NCI-H1694 (cell line): Measurements from ENCODE around the gene PPIB.

Source experiments
- DNase-seq: peaks from one replicate; lab custom pipeline; 2025; lab: John Stamatoyannopoulos, UW

Gene PPIB

DNA sequence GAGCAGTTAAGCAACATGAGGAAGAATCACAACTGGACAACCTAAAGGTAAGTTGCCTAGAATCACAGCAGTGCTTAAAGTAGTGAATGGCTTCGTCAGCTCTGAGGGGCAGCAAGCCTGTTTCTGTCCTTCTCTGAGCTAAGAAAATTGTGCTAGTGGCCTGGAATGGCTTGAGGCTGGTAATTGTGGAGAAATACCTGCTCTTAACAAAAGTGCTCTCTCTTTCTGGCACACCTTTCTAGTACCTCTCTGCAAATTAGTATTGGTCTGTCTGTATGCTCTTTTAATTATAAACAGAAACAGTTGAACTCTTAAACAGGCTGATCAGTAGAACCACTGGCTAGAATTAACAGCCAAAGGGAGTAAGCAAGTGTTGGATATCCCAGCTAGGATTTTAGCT lies 55.5 kb downstream of the PPIB start:
- no peak for DNase-seq
